Measurements from ENCODE around the gene TIMM21. TPM values are rescaled to one million over a fixed set of nuclear protein-coding genes. Genes with fewer than 3 reads are reported as not detected.

Gene TIMM21
- total and polyA plus RNA-seq, 9 donors, result 37.9 to 50.7 (median 43.7) TPM

- Histone ChIP-seq H3K4me1 (ENCODE audit: control insufficient read depth, insufficient read depth, low read length) (no peaks in the 10 kb centered on the region), H3K9me3 (replicated peaks; ENCODE audit: control insufficient read depth, low read depth, low read length) (no peaks in the 10 kb centered on the region), H3K36me3 (ENCODE audit: control insufficient read depth, insufficient read depth, low read length) (no peaks in the 10 kb centered on the region), H3K27me3 (ENCODE audit: control insufficient read depth, insufficient read depth, low read length) (peaks cover 3% of the 10 kb centered on the region), H3K4me3 (ENCODE audit: low read length) (no peak overlapping the region), H3K27ac (ENCODE audit: low read length) (no peak overlapping the region)
- WGBS (ENCODE audit: insufficient coverage), result 94% methylated on average over 2 of the region's 2 CpGs
- DNase-seq, result no peak
These were observed 6.7 kb upstream of the TIMM21 start for GRCh38 chr18:74141667-74142066.

GRCh38 chr18:74142252-74142651, 6.1 kb upstream of the TIMM21 start:
- no peak overlapping the region for H3K4me3 ChIP-seq (ENCODE audit: low read length)
- peaks cover 3% of the 10 kb centered on the region for H3K4me1 ChIP-seq (ENCODE audit: control insufficient read depth, insufficient read depth, low read length)
- H3K27ac ChIP-seq (ENCODE audit: low read length), result no peak overlapping the region
- H3K36me3 ChIP-seq (ENCODE audit: control insufficient read depth, insufficient read depth, low read length), result no peaks in the 10 kb centered on the region
- DNase-seq, result no peak
- H3K27me3 ChIP-seq (ENCODE audit: control insufficient read depth, insufficient read depth, low read length), result peaks cover 3% of the 10 kb centered on the region
- no peaks in the 10 kb centered on the region for H3K9me3 ChIP-seq (replicated peaks; ENCODE audit: control insufficient read depth, low read depth, low read length)
- WGBS (ENCODE audit: insufficient coverage), result 64% methylated on average over 2 of the region's 2 CpGs

GRCh38 chr18:74146756-74147155, 1.6 kb upstream of the TIMM21 start:
- no peaks in the 10 kb centered on the region for H3K9me3 ChIP-seq (replicated peaks; ENCODE audit: control insufficient read depth, low read depth, low read length)
- H3K36me3 ChIP-seq (ENCODE audit: control insufficient read depth, insufficient read depth, low read length), result peaks cover 15% of the 10 kb centered on the region
- H3K4me3 ChIP-seq (ENCODE audit: low read length), result no peak overlapping the region
- 65% methylated on average over 2 of the region's 3 CpGs for WGBS (ENCODE audit: insufficient coverage)
- DNase-seq, result no peak
- no peak overlapping the region for H3K27ac ChIP-seq (ENCODE audit: low read length)
- peaks cover 11% of the 10 kb centered on the region for H3K4me1 ChIP-seq (ENCODE audit: control insufficient read depth, insufficient read depth, low read length)
- H3K27me3 ChIP-seq (ENCODE audit: control insufficient read depth, insufficient read depth, low read length), result no peaks in the 10 kb centered on the region

- DNase-seq, result no peak
- H3K4me1 ChIP-seq (ENCODE audit: control insufficient read depth, insufficient read depth, low read length), result peaks cover 14% of the 10 kb centered on the region
- no peaks in the 10 kb centered on the region for H3K9me3 ChIP-seq (replicated peaks; ENCODE audit: control insufficient read depth, low read depth, low read length)
- H3K4me3 ChIP-seq (ENCODE audit: low read length), result peak overlapping the region; percentile 53
- H3K27me3 ChIP-seq (ENCODE audit: control insufficient read depth, insufficient read depth, low read length), result no peaks in the 10 kb centered on the region
- H3K36me3 ChIP-seq (ENCODE audit: control insufficient read depth, insufficient read depth, low read length), result peaks cover 15% of the 10 kb centered on the region
- peak overlapping the region; percentile 99 for H3K27ac ChIP-seq (ENCODE audit: low read length)
- 1% methylated on average over 27 of the region's 28 CpGs for WGBS (ENCODE audit: insufficient coverage)
These were observed 888 bp upstream of the TIMM21 start for GRCh38 chr18:74147491-74147778.

GRCh38 chr18:74148543-74149070, 284 bp downstream of the TIMM21 start:
- 0% methylated on average over 22 of the region's 25 CpGs for WGBS (ENCODE audit: insufficient coverage)
- H3K27ac ChIP-seq (ENCODE audit: low read length), result peak overlapping the region; percentile 62
- H3K4me1 ChIP-seq (ENCODE audit: control insufficient read depth, insufficient read depth, low read length), result peaks cover 17% of the 10 kb centered on the region
- peak overlapping the region; percentile 53 for H3K4me3 ChIP-seq (ENCODE audit: low read length)
- no peak for DNase-seq
- H3K9me3 ChIP-seq (replicated peaks; ENCODE audit: control insufficient read depth, low read depth, low read length), result no peaks in the 10 kb centered on the region
- peaks cover 15% of the 10 kb centered on the region for H3K36me3 ChIP-seq (ENCODE audit: control insufficient read depth, insufficient read depth, low read length)
- no peaks in the 10 kb centered on the region for H3K27me3 ChIP-seq (ENCODE audit: control insufficient read depth, insufficient read depth, low read length)

GRCh38 chr18:74149878-74150277, 1.6 kb downstream of the TIMM21 start:
- H3K27me3 ChIP-seq (ENCODE audit: control insufficient read depth, insufficient read depth, low read length), result no peaks in the 10 kb centered on the region
- WGBS (ENCODE audit: insufficient coverage), result no CpG with 5 or more reads among the region's 5 CpGs
- no peaks in the 10 kb centered on the region for H3K9me3 ChIP-seq (replicated peaks; ENCODE audit: control insufficient read depth, low read depth, low read length)
- H3K27ac ChIP-seq (ENCODE audit: low read length), result no peak overlapping the region
- no peak for DNase-seq
- no peak overlapping the region for H3K4me3 ChIP-seq (ENCODE audit: low read length)
- H3K36me3 ChIP-seq (ENCODE audit: control insufficient read depth, insufficient read depth, low read length), result peaks cover 19% of the 10 kb centered on the region
- peaks cover 17% of the 10 kb centered on the region for H3K4me1 ChIP-seq (ENCODE audit: control insufficient read depth, insufficient read depth, low read length)

GRCh38 chr18:74152270-74152669, 3.9 kb downstream of the TIMM21 start:
- Histone ChIP-seq H3K9me3 (replicated peaks; ENCODE audit: control insufficient read depth, low read depth, low read length) (no peaks in the 10 kb centered on the region), H3K27ac (ENCODE audit: low read length) (no peak overlapping the region), H3K4me1 (ENCODE audit: control insufficient read depth, insufficient read depth, low read length) (peaks cover 13% of the 10 kb centered on the region), H3K27me3 (ENCODE audit: control insufficient read depth, insufficient read depth, low read length) (no peaks in the 10 kb centered on the region), H3K4me3 (ENCODE audit: low read length) (no peak overlapping the region), H3K36me3 (ENCODE audit: control insufficient read depth, insufficient read depth, low read length) (peaks cover 34% of the 10 kb centered on the region)
- no peak for DNase-seq
- 84% methylated on average over 4 of the region's 6 CpGs for WGBS (ENCODE audit: insufficient coverage)

GRCh38 chr18:74152857-74153256, 4.5 kb downstream of the TIMM21 start:
- no CpG with 5 or more reads among the region's 2 CpGs for WGBS (ENCODE audit: insufficient coverage)
- H3K27me3 ChIP-seq (ENCODE audit: control insufficient read depth, insufficient read depth, low read length), result no peaks in the 10 kb centered on the region
- peaks cover 13% of the 10 kb centered on the region for H3K4me1 ChIP-seq (ENCODE audit: control insufficient read depth, insufficient read depth, low read length)
- H3K9me3 ChIP-seq (replicated peaks; ENCODE audit: control insufficient read depth, low read depth, low read length), result no peaks in the 10 kb centered on the region
- H3K36me3 ChIP-seq (ENCODE audit: control insufficient read depth, insufficient read depth, low read length), result peaks cover 36% of the 10 kb centered on the region
- no peak overlapping the region for H3K4me3 ChIP-seq (ENCODE audit: low read length)
- no peak overlapping the region for H3K27ac ChIP-seq (ENCODE audit: low read length)
- DNase-seq, result no peak

GRCh38 chr18:74153377-74153776, 5.1 kb downstream of the TIMM21 start:
- H3K4me1 ChIP-seq (ENCODE audit: control insufficient read depth, insufficient read depth, low read length), result peaks cover 13% of the 10 kb centered on the region
- no peak overlapping the region for H3K4me3 ChIP-seq (ENCODE audit: low read length)
- DNase-seq, result no peak
- peaks cover 42% of the 10 kb centered on the region for H3K36me3 ChIP-seq (ENCODE audit: control insufficient read depth, insufficient read depth, low read length)
- no peaks in the 10 kb centered on the region for H3K27me3 ChIP-seq (ENCODE audit: control insufficient read depth, insufficient read depth, low read length)
- WGBS (ENCODE audit: insufficient coverage), result 73% methylated on average over 2 of the region's 4 CpGs
- no peaks in the 10 kb centered on the region for H3K9me3 ChIP-seq (replicated peaks; ENCODE audit: control insufficient read depth, low read depth, low read length)
- no peak overlapping the region for H3K27ac ChIP-seq (ENCODE audit: low read length)

- peaks cover 13% of the 10 kb centered on the region for H3K4me1 ChIP-seq (ENCODE audit: control insufficient read depth, insufficient read depth, low read length)
- H3K36me3 ChIP-seq (ENCODE audit: control insufficient read depth, insufficient read depth, low read length), result peaks cover 44% of the 10 kb centered on the region
These were observed 5.5 kb downstream of the TIMM21 start for GRCh38 chr18:74153793-74154192.

GRCh38 chr18:74154716-74155115, 6.4 kb downstream of the TIMM21 start:
- H3K4me1 ChIP-seq (ENCODE audit: control insufficient read depth, insufficient read depth, low read length), result peaks cover 11% of the 10 kb centered on the region
- no peaks in the 10 kb centered on the region for H3K9me3 ChIP-seq (replicated peaks; ENCODE audit: control insufficient read depth, low read depth, low read length)
- no peaks in the 10 kb centered on the region for H3K27me3 ChIP-seq (ENCODE audit: control insufficient read depth, insufficient read depth, low read length)
- H3K4me3 ChIP-seq (ENCODE audit: low read length), result no peak overlapping the region
- 100% methylated on average over 1 of the region's 4 CpGs for WGBS (ENCODE audit: insufficient coverage)
- peaks cover 48% of the 10 kb centered on the region for H3K36me3 ChIP-seq (ENCODE audit: control insufficient read depth, insufficient read depth, low read length)
- no peak for DNase-seq
- H3K27ac ChIP-seq (ENCODE audit: low read length), result no peak overlapping the region

More at GRCh38 chr18:74153793-74154192, 5.5 kb downstream of the TIMM21 start:
- H3K27ac ChIP-seq (ENCODE audit: low read length), result no peak overlapping the region
- H3K4me3 ChIP-seq (ENCODE audit: low read length), result no peak overlapping the region
- no peaks in the 10 kb centered on the region for H3K27me3 ChIP-seq (ENCODE audit: control insufficient read depth, insufficient read depth, low read length)
- WGBS (ENCODE audit: insufficient coverage), result no CpG with 5 or more reads among the region's 4 CpGs
- no peaks in the 10 kb centered on the region for H3K9me3 ChIP-seq (replicated peaks; ENCODE audit: control insufficient read depth, low read depth, low read length)
- DNase-seq, result no peak

Measured in muscle of leg (tissue), 11 donors.